Bone marrow (tissue), 2 donors: Measurements from ENCODE around the gene RAC2.

ENCODE experiments used
- DNase-seq, 2 donors: peaks; one replicate each; lab custom pipeline; 2025; lab: John Stamatoyannopoulos, UW

The RAC2 gene

DNA sequence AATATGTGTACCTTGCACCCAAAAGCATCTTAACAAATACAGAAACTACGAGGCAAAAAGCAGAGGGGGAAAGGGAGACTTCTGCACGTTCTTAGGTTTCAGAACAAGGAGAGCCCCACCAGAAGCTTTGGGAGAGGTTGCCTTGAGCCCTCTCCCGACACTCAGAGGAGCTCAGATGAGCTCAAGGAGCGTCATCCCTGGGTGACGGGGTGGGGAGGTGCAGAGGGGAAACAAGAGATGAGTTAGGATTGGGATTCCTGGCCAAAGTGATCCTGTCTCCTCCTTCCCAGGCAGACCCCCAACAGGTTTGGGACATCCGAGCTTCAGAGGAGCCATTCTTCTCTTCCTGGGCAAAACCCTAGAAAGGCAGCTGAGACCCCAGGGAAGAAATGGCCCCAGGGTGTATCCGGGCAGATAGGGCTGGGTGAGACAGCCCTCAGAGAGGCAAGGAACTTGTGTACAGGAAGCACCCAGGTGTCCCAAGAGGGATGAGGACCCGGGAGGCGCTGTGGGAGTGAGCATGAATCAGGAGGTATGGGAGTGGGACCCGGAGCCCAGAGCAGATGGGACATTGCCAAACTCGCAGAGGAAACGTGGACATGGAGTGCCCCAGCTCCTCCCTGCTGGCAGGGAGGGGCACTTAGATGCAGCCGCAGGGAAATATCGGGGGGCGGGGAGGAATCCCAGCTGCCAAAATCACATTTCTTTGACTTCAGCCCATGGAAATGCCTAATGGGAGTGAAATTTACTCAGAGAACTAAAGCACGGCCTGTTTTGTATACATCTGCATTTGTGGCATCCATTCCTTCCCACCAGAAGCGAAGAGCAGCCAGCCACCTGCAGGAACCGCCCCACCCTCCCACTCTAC is 68.4 kb downstream of the RAC2 start:
- no peak for DNase-seq
